Suprapubic skin (tissue), 4 donors: Measurements from ENCODE around the gene RAMAC. TPM values are rescaled to one million over a fixed set of nuclear protein-coding genes. Genes with fewer than 3 reads are reported as not detected.
A peak's percentile ranks its signal among the peaks of the same experiment; 100 is the strongest.

Source experiments
- DNase-seq, 2 donors: peaks; one replicate each; pipeline ENCODE4 v3.0.0-alpha.2; 2019; ENCODE audit warnings: low spot score in 2 of 2
- H3K27ac ChIP-seq: fragments of 200-600 bp; sonication (generic); one replicate; pipeline ENCODE4 v1.5.1; 2019
- H3K27me3 ChIP-seq: fragments of 200-600 bp; sonication (generic); one replicate; pipeline ENCODE4 v1.5.1; 2019
- H3K36me3 ChIP-seq: fragments of 200-600 bp; sonication (generic); one replicate; pipeline ENCODE4 v1.5.1; 2019
- H3K4me1 ChIP-seq: fragments of 200-600 bp; sonication (generic); one replicate; pipeline ENCODE4 v1.5.1; 2019
- H3K4me3 ChIP-seq: fragments of 200-600 bp; sonication (generic); one replicate; pipeline ENCODE4 v1.5.1; 2019; ENCODE audit warnings: mild to moderate bottlenecking
- H3K9me3 ChIP-seq: fragments of 200-600 bp; sonication (generic); one replicate; pipeline ENCODE4 v1.5.1; 2019
- EP300 ChIP-seq: sonication (generic); formaldehyde crosslinking; IDR thresholded peaks from one replicate; pipeline ENCODE4 v1.6.1; 2017; ENCODE audit warnings: antibody characterized with exemption
- POLR2A ChIP-seq, 2 donors: fragments of 450-650 bp; IDR thresholded peaks; one replicate each; pipeline ENCODE4 v1.6.1; 2017; ENCODE audit warnings: antibody characterized with exemption in 2 of 2, mild to moderate bottlenecking in 2 of 2, moderate library complexity in 2 of 2
- POLR2AphosphoS5 ChIP-seq, 3 donors: sonication (generic); formaldehyde crosslinking; IDR thresholded peaks; one replicate each; pipeline ENCODE4 v1.6.1; 2017; ENCODE audit warnings: antibody characterized with exemption in 3 of 3
- WGBS: methylation state at CpG from one replicate; pipeline ENCODE4 v1.1.5; 2018; 5-methylcytosine and 5-hydroxymethylcytosine counted together
- total RNA-seq, 4 donors: library from RNA; depleted of rRNA; stranded (reverse); fragments of >200 nt; gene quantifications; one replicate each; pipeline ENCODE4 v1.1.0, GENCODE V29; 2016
- TF ChIP-seq, protein P1 (sequence below), 2 donors: fragments of 200-600 bp in 1 of 2; fragments of 450-650 bp in 1 of 2; sonication (generic) in 1 of 2; IDR thresholded peaks; one replicate each; pipeline ENCODE4 v1.5.1; 2016 to 2019; ENCODE audit warnings: antibody characterized with exemption in 2 of 2, mild to moderate bottlenecking in 1 of 2, moderate library complexity in 1 of 2

Gene RAMAC
- total RNA-seq, 4 donors from 2014 or later, result 15.9 to 37.0 (median 22.1) TPM

DNA sequence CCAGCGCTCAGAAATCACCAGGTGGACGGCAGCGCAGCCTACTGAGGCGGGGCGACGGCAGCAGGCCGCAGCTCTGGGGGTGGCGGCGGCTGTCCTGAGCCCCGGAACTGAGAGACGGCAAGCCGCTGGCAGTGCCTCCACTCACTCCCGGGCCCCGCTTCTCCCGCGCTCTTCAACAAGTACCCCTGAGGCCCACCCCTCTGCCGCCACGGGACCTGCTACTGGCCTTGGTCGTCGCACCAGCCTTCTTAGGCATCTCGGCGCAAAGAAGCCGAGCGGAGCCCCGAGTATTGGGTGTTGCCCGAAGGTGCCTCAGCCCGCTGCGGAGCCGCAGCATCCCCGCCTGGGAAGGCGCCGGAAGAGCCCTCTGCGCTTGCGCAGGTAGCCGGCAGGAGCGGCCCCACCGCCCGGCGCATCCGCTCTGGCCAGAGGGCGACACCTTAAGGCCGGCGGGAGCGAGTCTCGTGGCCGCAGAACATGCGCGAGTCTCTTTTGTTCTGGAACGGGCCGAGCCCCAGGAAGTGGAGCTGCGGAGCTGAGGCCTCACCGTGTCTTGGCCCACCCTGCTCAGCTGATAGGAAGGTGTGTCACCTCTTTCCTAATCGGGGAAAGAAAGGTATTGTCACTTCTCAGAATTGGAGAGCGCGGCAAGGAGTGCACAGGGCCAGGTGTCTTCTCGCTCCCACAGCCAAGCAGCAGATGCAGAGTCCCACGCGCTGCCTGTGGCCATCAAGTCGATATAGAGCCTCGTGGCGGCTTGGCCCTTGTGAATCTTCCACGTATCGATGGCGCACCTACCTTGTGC lies 25.5 kb downstream of the RAMAC start, which contains the start of gene C15orf40:
C15orf40 (minus strand) TSS at position 369 of the 805 bp plus-strand sequence; CDS start at position 337, 32 bp downstream.
- Histone ChIP-seq H3K27ac (peak within 1 kb of the TSS; percentile 91), H3K9me3 (no peaks in the 10 kb centered on the region), H3K4me1 (peaks cover 35% of the 10 kb centered on the region), H3K4me3 (peak within 1 kb of the TSS; percentile 95), H3K27me3 (no peaks in the 10 kb centered on the region), H3K36me3 (peaks cover 31% of the 10 kb centered on the region)
- 0% methylated on average over 21 of the region's 64 CpGs for WGBS
- TF ChIP-seq, protein P1, sequence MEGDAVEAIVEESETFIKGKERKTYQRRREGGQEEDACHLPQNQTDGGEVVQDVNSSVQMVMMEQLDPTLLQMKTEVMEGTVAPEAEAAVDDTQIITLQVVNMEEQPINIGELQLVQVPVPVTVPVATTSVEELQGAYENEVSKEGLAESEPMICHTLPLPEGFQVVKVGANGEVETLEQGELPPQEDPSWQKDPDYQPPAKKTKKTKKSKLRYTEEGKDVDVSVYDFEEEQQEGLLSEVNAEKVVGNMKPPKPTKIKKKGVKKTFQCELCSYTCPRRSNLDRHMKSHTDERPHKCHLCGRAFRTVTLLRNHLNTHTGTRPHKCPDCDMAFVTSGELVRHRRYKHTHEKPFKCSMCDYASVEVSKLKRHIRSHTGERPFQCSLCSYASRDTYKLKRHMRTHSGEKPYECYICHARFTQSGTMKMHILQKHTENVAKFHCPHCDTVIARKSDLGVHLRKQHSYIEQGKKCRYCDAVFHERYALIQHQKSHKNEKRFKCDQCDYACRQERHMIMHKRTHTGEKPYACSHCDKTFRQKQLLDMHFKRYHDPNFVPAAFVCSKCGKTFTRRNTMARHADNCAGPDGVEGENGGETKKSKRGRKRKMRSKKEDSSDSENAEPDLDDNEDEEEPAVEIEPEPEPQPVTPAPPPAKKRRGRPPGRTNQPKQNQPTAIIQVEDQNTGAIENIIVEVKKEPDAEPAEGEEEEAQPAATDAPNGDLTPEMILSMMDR (IDR thresholded peaks at IDR 0.05), result peak in 1 of 2 donors; percentile 62
- TF ChIP-seq EP300 (no peak), POLR2A (IDR thresholded peaks at IDR 0.05) (peak in 1 of 2 donors; percentile 49), POLR2AphosphoS5 (IDR thresholded peaks at IDR 0.05) (peak; percentile 14 to 38 (median 37))
- DNase-seq, result peak; percentile 89 to 94

DNA sequence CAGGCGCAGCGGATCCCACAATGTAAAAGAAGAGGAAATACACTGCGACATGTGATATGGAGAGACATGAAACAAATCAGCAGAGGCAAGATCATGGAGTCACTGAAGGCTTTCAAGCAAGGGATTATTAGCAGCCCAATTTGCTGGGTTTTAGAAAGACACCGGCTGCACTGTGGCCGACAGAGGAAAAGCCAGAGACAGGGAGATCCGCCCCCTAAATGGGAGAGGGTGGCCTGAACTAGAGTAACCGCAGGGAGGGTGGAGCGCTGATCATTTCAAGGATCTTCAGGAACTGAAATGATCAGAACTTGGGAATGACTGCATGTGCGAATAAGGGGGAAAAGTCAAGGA lies 26.0 kb downstream of the RAMAC start:
- H3K27ac ChIP-seq, result peak overlapping the region; percentile 91
- H3K9me3 ChIP-seq, result no peaks in the 10 kb centered on the region
- DNase-seq, result no peak
- peaks cover 29% of the 10 kb centered on the region for H3K36me3 ChIP-seq
- TF ChIP-seq POLR2AphosphoS5 (IDR thresholded peaks at IDR 0.05), result no peak
- no peak for TF ChIP-seq POLR2A (IDR thresholded peaks at IDR 0.05)
- no peak for TF ChIP-seq EP300
- TF ChIP-seq, protein P1 (IDR thresholded peaks at IDR 0.05), result no peak
- no peaks in the 10 kb centered on the region for H3K27me3 ChIP-seq
- peak overlapping the region; percentile 95 for H3K4me3 ChIP-seq
- peaks cover 35% of the 10 kb centered on the region for H3K4me1 ChIP-seq
- WGBS, result 43% methylated on average over 9 of the region's 9 CpGs

DNA sequence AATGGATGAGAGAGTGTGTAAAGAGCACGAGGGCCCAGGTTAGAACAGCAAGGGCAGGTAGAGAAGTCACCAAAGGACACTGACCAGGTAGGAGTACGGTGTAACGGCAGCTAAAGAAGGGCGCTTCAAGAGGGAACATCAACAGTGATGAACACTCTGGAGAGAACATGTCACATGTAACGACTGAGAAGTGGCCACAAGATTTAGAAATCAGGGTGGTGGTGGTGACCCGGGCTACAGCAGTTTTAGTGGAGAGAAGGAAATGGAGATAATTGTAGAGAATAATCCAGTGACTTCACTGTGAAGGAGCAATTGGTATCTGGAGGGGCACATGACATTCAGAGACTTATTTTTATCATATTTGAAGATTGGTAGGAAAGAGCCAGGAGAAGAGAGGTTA lies 26.6 kb downstream of the RAMAC start:
- H3K27ac ChIP-seq, result no peak overlapping the region
- no peaks in the 10 kb centered on the region for H3K27me3 ChIP-seq
- peak overlapping the region; percentile 95 for H3K4me3 ChIP-seq
- WGBS, result 93% methylated on average over 6 of the region's 6 CpGs
- TF ChIP-seq POLR2A (IDR thresholded peaks at IDR 0.05), result no peak
- DNase-seq, result no peak
- H3K9me3 ChIP-seq, result no peaks in the 10 kb centered on the region
- H3K36me3 ChIP-seq, result peaks cover 29% of the 10 kb centered on the region
- peaks cover 35% of the 10 kb centered on the region for H3K4me1 ChIP-seq

DNA sequence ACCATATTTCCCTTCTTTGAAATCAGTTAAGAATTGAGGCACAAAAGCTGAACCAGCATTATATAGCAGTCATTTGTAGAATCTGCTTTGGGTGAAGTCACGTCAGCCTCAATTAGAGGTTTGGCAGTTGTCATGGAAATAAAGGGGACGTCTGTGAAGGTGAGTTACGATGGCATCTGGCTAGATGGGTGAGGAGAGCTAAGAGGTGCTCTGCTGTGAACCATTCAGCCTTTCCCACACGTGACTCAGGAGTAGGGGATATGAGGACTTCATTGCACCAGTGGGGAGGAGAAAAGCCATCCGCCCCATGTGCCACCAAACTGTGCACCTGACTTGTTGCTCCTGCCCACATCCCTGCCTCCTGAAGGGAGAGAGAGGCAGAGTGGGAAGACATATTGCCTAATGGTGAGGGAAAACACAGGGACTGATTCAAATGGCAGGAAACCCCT lies 28.2 kb downstream of the RAMAC start:
- Histone ChIP-seq H3K27me3 (no peaks in the 10 kb centered on the region), H3K36me3 (peaks cover 31% of the 10 kb centered on the region), H3K9me3 (no peaks in the 10 kb centered on the region), H3K4me1 (peaks cover 35% of the 10 kb centered on the region), H3K27ac (no peak overlapping the region), H3K4me3 (no peak overlapping the region)
- 50% methylated on average over 5 of the region's 5 CpGs for WGBS
- TF ChIP-seq, protein P1 (IDR thresholded peaks at IDR 0.05), result no peak
- no peak for TF ChIP-seq POLR2AphosphoS5 (IDR thresholded peaks at IDR 0.05)
- TF ChIP-seq POLR2A (IDR thresholded peaks at IDR 0.05), result no peak
- no peak for TF ChIP-seq EP300
- DNase-seq, result no peak

DNA sequence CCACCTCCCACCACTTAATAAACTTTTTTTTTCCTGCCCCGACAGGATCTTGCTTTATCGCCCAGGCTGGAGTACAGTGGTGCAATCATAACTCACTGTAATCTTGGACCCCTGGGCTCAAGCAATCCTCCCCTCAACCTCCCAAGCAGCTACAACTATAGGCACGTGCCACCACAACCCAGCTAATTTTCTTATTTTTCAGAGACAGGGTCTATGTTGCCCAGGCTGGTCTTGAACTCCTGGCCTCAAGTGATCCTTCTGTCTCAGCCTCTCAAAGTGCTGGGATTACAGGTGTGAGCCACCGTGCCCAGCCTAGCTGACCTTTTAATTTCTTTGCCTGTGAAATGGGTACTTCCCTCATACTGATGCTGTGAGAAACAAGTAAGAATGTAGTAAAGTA lies 29.4 kb downstream of the RAMAC start:
- TF ChIP-seq, protein P1 (IDR thresholded peaks at IDR 0.05), result no peak
- no peak for TF ChIP-seq EP300
- H3K4me3 ChIP-seq, result no peak overlapping the region
- H3K9me3 ChIP-seq, result no peaks in the 10 kb centered on the region
- H3K36me3 ChIP-seq, result peaks cover 37% of the 10 kb centered on the region
- no peak overlapping the region for H3K27ac ChIP-seq
- H3K27me3 ChIP-seq, result no peaks in the 10 kb centered on the region
- peaks cover 29% of the 10 kb centered on the region for H3K4me1 ChIP-seq
- WGBS, result 89% methylated on average over 4 of the region's 4 CpGs
- DNase-seq, result no peak
